Lower leg skin (tissue), 3 donors: ENCODE data around the gene MOGAT2.

Experiments
- CTCF ChIP-seq, 3 donors: fragments of 450-650 bp; IDR thresholded peaks; one replicate each; pipeline ENCODE4 v1.5.1; 2016; ENCODE audit warnings: antibody characterized with exemption in 3 of 3, mild to moderate bottlenecking in 3 of 3, moderate library complexity in 2 of 3
- POLR2A ChIP-seq, 2 donors: fragments of 450-650 bp; IDR thresholded peaks; one replicate each; pipeline ENCODE4 v1.6.1; 2016 to 2017; ENCODE audit warnings: antibody characterized with exemption in 2 of 2, mild to moderate bottlenecking in 1 of 2, moderate library complexity in 1 of 2

- TF ChIP-seq POLR2A (IDR thresholded peaks at IDR 0.05) (no peak), CTCF (IDR thresholded peaks at IDR 0.05) (no peak)
These were observed 17.0 kb downstream of the MOGAT2 start for GRCh38 chr11:75734491-75735180.
